Loucy (cell line): ENCODE results near the gene KCNMA1.

ENCODE experiments used
- H2AFZ ChIP-seq: fragments of 200-600 bp; sonication (generic); 2 replicates; pipeline ENCODE4 v1.6.0; 2016; ENCODE audit warnings: antibody characterized with exemption, mild to moderate bottlenecking, low read length, moderate library complexity
- H3F3A ChIP-seq: fragments of 200-600 bp; 2 replicates; pipeline ENCODE4 v1.6.0; 2016; ENCODE audit warnings: antibody characterized with exemption, low read depth, mild to moderate bottlenecking
- H3K27me3 ChIP-seq: fragments of 200-600 bp; sonication (generic); 2 replicates; pipeline ENCODE4 v1.6.1; 2014; ENCODE audit warnings: low read length, mild to moderate bottlenecking; ENCODE audit not compliant: insufficient read depth, poor library complexity, severe bottlenecking
- H3K36me3 ChIP-seq: fragments of 200-600 bp; sonication (generic); 2 replicates; pipeline ENCODE4 v1.6.1; 2016; ENCODE audit warnings: low read length; ENCODE audit not compliant: insufficient read depth
- H3K4me1 ChIP-seq: fragments of 200-600 bp; sonication (generic); 2 replicates; pipeline ENCODE4 v1.5.1; 2014; ENCODE audit warnings: low read length, mild to moderate bottlenecking; ENCODE audit not compliant: insufficient read depth, poor library complexity, severe bottlenecking
- H3K4me2 ChIP-seq: fragments of 200-600 bp; sonication (generic); 2 replicates; pipeline ENCODE4 v1.6.0; 2014; ENCODE audit warnings: antibody characterized with exemption, low read length, low read depth, mild to moderate bottlenecking; ENCODE audit not compliant: poor library complexity, severe bottlenecking
- H3K4me3 ChIP-seq: fragments of 200-600 bp; sonication (generic); 2 replicates; pipeline ENCODE4 v1.5.1; 2014; ENCODE audit warnings: low read length, mild to moderate bottlenecking, mixed read lengths; ENCODE audit not compliant: poor library complexity, severe bottlenecking
- H3K79me2 ChIP-seq: fragments of 200-600 bp; sonication (generic); 2 replicates; pipeline ENCODE4 v1.6.1; 2014; ENCODE audit warnings: low read length; ENCODE audit not compliant: insufficient read depth
- H3K9ac ChIP-seq: fragments of 200-600 bp; sonication (generic); 2 replicates; pipeline ENCODE4 v1.6.0; 2014; ENCODE audit warnings: mild to moderate bottlenecking, low read depth, low read length, moderate library complexity; ENCODE audit not compliant: poor library complexity, severe bottlenecking
- H3K9me2 ChIP-seq: fragments of 200-600 bp; sonication (generic); replicated peaks from 2 replicates; pipeline ENCODE4 v1.6.1; 2016; ENCODE audit warnings: low read depth, low read length, mixed read lengths
- H3K9me3 ChIP-seq: fragments of 200-600 bp; sonication (generic); 2 replicates; pipeline ENCODE4 v1.6.1; 2014; ENCODE audit warnings: mild to moderate bottlenecking, antibody characterized with exemption, low read length, low read depth; ENCODE audit not compliant: insufficient read depth
- H4K20me1 ChIP-seq: fragments of 200-600 bp; sonication (generic); 2 replicates; pipeline ENCODE4 v1.6.0; 2014; ENCODE audit warnings: antibody characterized with exemption, low read length, mild to moderate bottlenecking; ENCODE audit not compliant: insufficient read depth, poor library complexity, severe bottlenecking
- EZH2phosphoT487 ChIP-seq: fragments of 200-600 bp; IDR thresholded peaks from 2 replicates; pipeline ENCODE4 v1.6.1; 2018; ENCODE audit warnings: antibody characterized with exemption, mild to moderate bottlenecking, moderate library complexity, borderline replicate concordance
- TF ChIP-seq, protein P1 (sequence below): fragments of 200-600 bp; sonication (generic); conservative IDR thresholded peaks from 2 replicates; pipeline ENCODE4 v1.5.1; 2014; ENCODE audit warnings: mild to moderate bottlenecking, antibody characterized with exemption, low read length

Gene KCNMA1

DNA sequence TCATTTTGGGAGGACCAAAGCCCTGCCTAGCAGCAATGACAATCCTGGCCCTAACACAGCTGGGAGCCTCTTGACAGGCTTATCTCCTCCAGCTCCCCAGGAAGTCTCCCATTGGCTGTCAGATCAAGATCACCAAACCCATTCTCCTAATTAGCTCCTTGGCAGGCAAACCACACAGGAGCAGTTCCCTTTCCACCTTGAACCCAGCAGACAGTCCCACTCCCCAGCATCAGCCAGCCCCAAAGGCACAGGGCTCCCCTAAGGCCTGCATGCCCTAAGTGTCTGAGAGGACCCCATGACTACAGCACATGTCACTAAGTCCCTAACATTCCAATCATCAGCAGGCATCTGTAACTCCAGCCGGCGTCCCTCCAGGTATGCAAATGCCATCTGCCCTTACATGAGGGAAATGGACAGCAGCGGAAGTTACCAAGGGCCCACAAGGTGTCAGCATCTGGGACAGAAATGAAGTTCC lies 348.5 kb downstream of the KCNMA1 start:
- Histone ChIP-seq H2AFZ (no peak overlapping the region), H3K4me2 (no peak overlapping the region), H3K9ac (no peak overlapping the region), H3K4me3 (no peak overlapping the region), H3K4me1 (peaks cover 10% of the 10 kb centered on the region), H3K9me3 (no peaks in the 10 kb centered on the region), H3K9me2 (no peaks in the 10 kb centered on the region), H4K20me1 (no peaks in the 10 kb centered on the region), H3K36me3 (no peaks in the 10 kb centered on the region), H3F3A (no peaks in the 10 kb centered on the region), H3K79me2 (no peaks in the 10 kb centered on the region), H3K27me3 (no peaks in the 10 kb centered on the region)
- TF ChIP-seq, protein P1, sequence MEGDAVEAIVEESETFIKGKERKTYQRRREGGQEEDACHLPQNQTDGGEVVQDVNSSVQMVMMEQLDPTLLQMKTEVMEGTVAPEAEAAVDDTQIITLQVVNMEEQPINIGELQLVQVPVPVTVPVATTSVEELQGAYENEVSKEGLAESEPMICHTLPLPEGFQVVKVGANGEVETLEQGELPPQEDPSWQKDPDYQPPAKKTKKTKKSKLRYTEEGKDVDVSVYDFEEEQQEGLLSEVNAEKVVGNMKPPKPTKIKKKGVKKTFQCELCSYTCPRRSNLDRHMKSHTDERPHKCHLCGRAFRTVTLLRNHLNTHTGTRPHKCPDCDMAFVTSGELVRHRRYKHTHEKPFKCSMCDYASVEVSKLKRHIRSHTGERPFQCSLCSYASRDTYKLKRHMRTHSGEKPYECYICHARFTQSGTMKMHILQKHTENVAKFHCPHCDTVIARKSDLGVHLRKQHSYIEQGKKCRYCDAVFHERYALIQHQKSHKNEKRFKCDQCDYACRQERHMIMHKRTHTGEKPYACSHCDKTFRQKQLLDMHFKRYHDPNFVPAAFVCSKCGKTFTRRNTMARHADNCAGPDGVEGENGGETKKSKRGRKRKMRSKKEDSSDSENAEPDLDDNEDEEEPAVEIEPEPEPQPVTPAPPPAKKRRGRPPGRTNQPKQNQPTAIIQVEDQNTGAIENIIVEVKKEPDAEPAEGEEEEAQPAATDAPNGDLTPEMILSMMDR, result no peak
- no peak for TF ChIP-seq EZH2phosphoT487

DNA sequence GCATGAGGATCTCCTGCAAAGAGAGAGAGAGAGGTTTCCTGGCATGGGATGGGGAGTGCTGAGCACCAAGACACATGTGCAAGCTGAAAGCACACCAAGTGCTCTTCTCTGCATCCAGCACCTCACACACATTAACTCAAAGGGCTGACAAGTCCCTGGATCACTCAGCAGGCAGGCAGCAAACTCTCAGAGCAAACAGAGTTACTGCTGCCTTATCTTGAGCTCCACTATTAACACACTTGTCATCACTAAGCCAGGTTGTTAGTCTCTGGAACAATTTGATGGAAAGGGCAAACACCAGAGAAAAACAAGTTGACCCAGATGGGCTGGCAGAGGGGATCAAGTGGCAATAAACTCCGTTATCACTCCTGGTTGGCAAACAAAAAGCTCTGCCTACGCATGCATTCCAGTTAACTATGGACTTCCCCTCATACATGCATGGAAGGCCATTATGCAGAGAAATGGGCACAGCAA lies 349.9 kb downstream of the KCNMA1 start:
- H3K27me3 ChIP-seq, result peaks cover 13% of the 10 kb centered on the region
- no peaks in the 10 kb centered on the region for H4K20me1 ChIP-seq
- no peak for TF ChIP-seq EZH2phosphoT487
- TF ChIP-seq, protein P1, result no peak
- no peaks in the 10 kb centered on the region for H3K36me3 ChIP-seq
- H3K4me3 ChIP-seq, result no peak overlapping the region
- H3K9ac ChIP-seq, result no peak overlapping the region
- H3K79me2 ChIP-seq, result no peaks in the 10 kb centered on the region
- H2AFZ ChIP-seq, result no peak overlapping the region
- H3F3A ChIP-seq, result no peaks in the 10 kb centered on the region
- no peaks in the 10 kb centered on the region for H3K9me2 ChIP-seq
- H3K4me1 ChIP-seq, result peaks cover 10% of the 10 kb centered on the region
- no peak overlapping the region for H3K4me2 ChIP-seq
- H3K9me3 ChIP-seq, result no peaks in the 10 kb centered on the region

DNA sequence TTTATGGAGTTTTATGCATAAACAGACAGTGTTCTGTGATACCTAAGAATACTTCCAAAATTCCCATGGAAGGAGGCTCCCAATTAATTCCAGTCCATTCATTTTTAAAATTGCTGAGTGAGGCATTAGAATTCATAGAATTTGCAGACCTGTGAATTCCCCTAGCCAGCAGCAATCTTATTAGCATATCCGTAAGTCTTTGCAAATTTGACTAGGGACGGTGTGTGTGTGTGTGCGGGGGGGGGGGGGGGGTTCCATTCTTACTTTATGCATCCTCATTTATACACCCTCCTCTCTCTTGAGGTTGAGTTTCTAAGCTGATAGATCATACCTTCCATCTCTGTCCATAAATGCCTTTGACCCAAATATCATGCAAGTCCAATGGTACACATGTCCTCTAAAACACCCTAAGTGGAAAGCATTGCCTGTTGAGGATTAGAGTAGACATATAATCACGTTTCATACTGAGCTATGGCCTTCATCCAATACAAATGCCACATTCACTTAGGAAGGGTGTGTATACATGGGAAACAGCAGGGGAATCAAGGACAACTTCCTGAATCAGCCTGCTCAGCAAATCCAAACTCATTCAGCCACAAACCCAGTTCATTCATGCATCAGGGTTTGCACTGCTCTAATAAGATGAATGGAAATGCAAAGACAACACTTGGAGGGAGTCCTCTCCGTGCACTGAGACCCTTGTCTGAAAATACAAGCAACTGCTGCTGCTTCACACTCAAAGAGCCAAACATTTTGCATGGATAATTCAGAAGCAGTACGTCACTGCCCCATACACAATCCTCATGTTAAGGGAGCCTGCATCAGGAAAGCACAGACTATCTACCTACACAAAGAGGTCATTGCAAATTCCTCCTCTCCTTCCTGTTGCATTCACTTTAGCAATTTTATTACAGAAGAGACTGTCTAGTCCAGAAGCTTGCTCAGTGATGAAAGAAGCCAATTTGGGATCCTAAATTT lies 350.8 kb downstream of the KCNMA1 start:
- H3K9ac ChIP-seq, result no peak overlapping the region
- H3K4me3 ChIP-seq, result no peak overlapping the region
- H3K36me3 ChIP-seq, result no peaks in the 10 kb centered on the region
- no peaks in the 10 kb centered on the region for H3K9me2 ChIP-seq
- peaks cover 15% of the 10 kb centered on the region for H3K27me3 ChIP-seq
- no peak overlapping the region for H3K4me2 ChIP-seq
- TF ChIP-seq, protein P1, result no peak
- no peak for TF ChIP-seq EZH2phosphoT487
- H2AFZ ChIP-seq, result no peak overlapping the region
- peaks cover 17% of the 10 kb centered on the region for H3K4me1 ChIP-seq
- H3F3A ChIP-seq, result no peaks in the 10 kb centered on the region
- H4K20me1 ChIP-seq, result no peaks in the 10 kb centered on the region
- no peaks in the 10 kb centered on the region for H3K9me3 ChIP-seq
- no peaks in the 10 kb centered on the region for H3K79me2 ChIP-seq
